Left ventricle myocardium inferior (tissue), 1 donor: ENCODE results near the gene CFAP126. TPM values are rescaled to one million over a fixed set of nuclear protein-coding genes. Genes with fewer than 3 reads are reported as not detected.
"Not testable (repeated sequence)": the region's sequence is repeated elsewhere in the genome, so short reads cannot be mapped to it uniquely, and the experiment has no call there.

ENCODE experiments used
- DNase-seq: peaks from one replicate; pipeline ENCODE4 v3.0.0-alpha.2; 2020
- H3K27ac ChIP-seq: fragments of 200-600 bp; replicated peaks from 2 replicates; pipeline ENCODE4 v1.8.0; 2021
- H3K27me3 ChIP-seq: fragments of 200-600 bp; 2 replicates; pipeline ENCODE4 v1.8.0; 2021; ENCODE audit warnings: low read depth
- H3K36me3 ChIP-seq: fragments of 200-600 bp; 2 replicates; pipeline ENCODE4 v1.8.0; 2021
- H3K4me1 ChIP-seq: fragments of 200-600 bp; 2 replicates; pipeline ENCODE4 v1.8.0; 2021
- H3K4me3 ChIP-seq: fragments of 200-600 bp; 2 replicates; pipeline ENCODE4 v1.8.0; 2021; ENCODE audit warnings: mild to moderate bottlenecking, moderate library complexity
- H3K9me3 ChIP-seq: fragments of 200-600 bp; replicated peaks from 2 replicates; pipeline ENCODE4 v1.8.0; 2021
- intact Hi-C: fragments of 100-400 bp; cut with micrococcal nuclease; formaldehyde crosslinking; loops from one replicate; pipeline ENCODE4 v1.11.0; 2022
- total RNA-seq: library from RNA; stranded (reverse); fragmentation: NEBNext Ultra II Directional; extraction: Animal tissue kit (Norgen Biotek cat#: 25700); gene quantifications from one replicate; pipeline ENCODE4 v1.2.1, GENCODE V29; 2021
- TF ChIP-seq, protein P1 (sequence below): fragments of 200-600 bp; IDR thresholded peaks from 2 replicates; pipeline ENCODE4 v1.8.0; 2021; ENCODE audit warnings: antibody characterized with exemption, mild to moderate bottlenecking, borderline replicate concordance
- donor health status: DM: no; HTN: yes; CAD: no; lungs with severe emphysema.

CFAP126 gene
- total RNA-seq, 1 donor from 2014 or later: not detected

DNA sequence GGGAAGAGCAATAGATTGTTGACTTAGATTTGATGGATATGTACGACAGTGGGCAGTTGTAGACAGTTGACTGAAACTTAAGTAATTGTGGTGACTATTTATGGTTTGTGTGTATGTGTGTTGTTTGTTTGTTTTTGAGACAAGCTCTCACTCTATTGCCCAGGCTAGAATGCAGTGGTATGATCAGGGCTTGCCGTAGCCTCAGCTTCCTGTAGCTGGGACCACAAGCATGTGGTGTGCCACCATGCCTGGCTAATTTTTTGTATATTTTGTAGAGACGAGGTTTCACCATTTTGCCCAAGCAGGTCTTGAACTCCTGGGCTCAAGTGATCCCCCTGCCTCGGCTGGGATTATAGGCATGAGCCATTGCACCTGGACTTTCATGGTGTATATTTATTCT lies 43.7 kb downstream of the CFAP126 start:
- no peak for DNase-seq
- intact Hi-C loops: no loop called here
- Histone ChIP-seq H3K27ac (no peak overlapping the region), H3K27me3 (no peaks in the 10 kb centered on the region), H3K9me3 (no peaks in the 10 kb centered on the region), H3K4me3 (no peak overlapping the region), H3K4me1 (no peaks in the 10 kb centered on the region), H3K36me3 (peaks cover 58% of the 10 kb centered on the region)
- TF ChIP-seq, protein P1, sequence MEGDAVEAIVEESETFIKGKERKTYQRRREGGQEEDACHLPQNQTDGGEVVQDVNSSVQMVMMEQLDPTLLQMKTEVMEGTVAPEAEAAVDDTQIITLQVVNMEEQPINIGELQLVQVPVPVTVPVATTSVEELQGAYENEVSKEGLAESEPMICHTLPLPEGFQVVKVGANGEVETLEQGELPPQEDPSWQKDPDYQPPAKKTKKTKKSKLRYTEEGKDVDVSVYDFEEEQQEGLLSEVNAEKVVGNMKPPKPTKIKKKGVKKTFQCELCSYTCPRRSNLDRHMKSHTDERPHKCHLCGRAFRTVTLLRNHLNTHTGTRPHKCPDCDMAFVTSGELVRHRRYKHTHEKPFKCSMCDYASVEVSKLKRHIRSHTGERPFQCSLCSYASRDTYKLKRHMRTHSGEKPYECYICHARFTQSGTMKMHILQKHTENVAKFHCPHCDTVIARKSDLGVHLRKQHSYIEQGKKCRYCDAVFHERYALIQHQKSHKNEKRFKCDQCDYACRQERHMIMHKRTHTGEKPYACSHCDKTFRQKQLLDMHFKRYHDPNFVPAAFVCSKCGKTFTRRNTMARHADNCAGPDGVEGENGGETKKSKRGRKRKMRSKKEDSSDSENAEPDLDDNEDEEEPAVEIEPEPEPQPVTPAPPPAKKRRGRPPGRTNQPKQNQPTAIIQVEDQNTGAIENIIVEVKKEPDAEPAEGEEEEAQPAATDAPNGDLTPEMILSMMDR: no peak

DNA sequence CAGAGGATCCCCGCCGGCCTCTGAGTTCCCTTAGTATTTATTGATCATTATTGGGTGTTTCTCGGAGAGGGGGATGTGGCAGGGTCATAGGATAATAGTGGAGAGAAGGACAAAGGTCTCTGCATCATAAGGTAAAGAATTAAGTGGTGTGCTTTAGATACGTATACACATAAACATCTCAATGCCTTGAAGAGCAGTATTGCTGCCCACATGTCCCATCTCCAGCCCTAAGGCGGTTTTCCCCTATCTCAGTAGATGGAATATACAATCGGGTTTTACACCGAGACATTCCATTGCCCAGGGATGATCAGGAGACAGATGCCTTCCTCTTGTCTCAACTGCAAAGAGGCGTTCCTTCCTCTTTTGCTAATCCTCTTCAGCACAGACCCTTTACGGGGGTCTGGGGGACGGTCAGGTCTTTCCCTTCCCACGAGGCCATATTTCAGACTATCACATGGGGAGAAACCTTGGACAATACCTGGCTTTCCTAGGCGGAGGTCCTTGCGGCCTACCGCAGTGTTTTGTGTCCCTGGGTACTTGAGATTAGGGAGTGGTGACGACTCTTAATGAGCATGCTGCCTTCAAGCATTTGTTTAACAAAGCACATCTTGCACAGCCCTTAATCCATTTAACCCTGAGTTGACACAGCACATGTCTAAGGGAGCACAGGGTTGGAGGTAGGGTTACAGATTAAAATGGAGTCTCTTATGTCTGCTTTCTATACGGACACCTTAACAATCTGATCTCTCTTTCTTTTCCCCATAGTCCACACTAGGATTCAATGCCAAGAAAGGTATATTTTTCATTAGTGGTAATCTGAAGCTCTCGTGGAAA lies 51.6 kb downstream of the CFAP126 start:
- H3K27me3 ChIP-seq, DNase-seq, H3K27ac ChIP-seq, H3K9me3 ChIP-seq, intact Hi-C loops, H3K36me3 ChIP-seq, H3K4me3 ChIP-seq: not testable (repeated sequence)
- peaks cover 48% of the 10 kb centered on the region for H3K4me1 ChIP-seq

Other genes starting within 250 kb of the CFAP126 start
- 62.5 TPM for gene PFDN2, start 249.8 kb downstream of the CFAP126 start, total RNA-seq
- 31.9 TPM for gene NIT1, start 249.8 kb downstream of the CFAP126 start, total RNA-seq
- 25.2 TPM for gene DEDD, start 235.2 kb downstream of the CFAP126 start, total RNA-seq
- gene UFC1, start 213.9 kb downstream of the CFAP126 start, total RNA-seq: 76.4 TPM
- 20.0 TPM for gene USP21, start 208.4 kb downstream of the CFAP126 start, total RNA-seq
- 15.2 TPM for gene PPOX, start 201.4 kb downstream of the CFAP126 start, total RNA-seq
- 23.2 TPM for gene B4GALT3, start 190.4 kb downstream of the CFAP126 start, total RNA-seq
- gene ADAMTS4, start 168.8 kb downstream of the CFAP126 start, total RNA-seq: 14.1 TPM
- 302 TPM for gene NDUFS2, start 165.5 kb downstream of the CFAP126 start, total RNA-seq
- 22.0 TPM for gene FCER1G, start 152.6 kb downstream of the CFAP126 start, total RNA-seq
- not detected for gene APOA2, start 144.2 kb downstream of the CFAP126 start, total RNA-seq
- gene TOMM40L, start 141.8 kb downstream of the CFAP126 start, total RNA-seq: 39.3 TPM
- gene NR1I3, start 129.7 kb downstream of the CFAP126 start, total RNA-seq: not detected
- gene PCP4L1, start 109.1 kb downstream of the CFAP126 start, total RNA-seq: not detected
- gene MPZ, start 57.9 kb downstream of the CFAP126 start, total RNA-seq: 3.5 TPM
- gene SDHC, start 53.5 kb downstream of the CFAP126 start, total RNA-seq: 393 TPM
- gene FCGR2A, start 137.6 kb upstream of the CFAP126 start, total RNA-seq: 13.0 TPM
- 0.58 TPM for gene HSPA6, start 156.7 kb upstream of the CFAP126 start, total RNA-seq
- gene FCGR3A, start 181.9 kb upstream of the CFAP126 start, total RNA-seq: 15.0 TPM